ENCODE results near the gene FAM53B. TPM values are rescaled to one million over a fixed set of nuclear protein-coding genes. Genes with fewer than 3 reads are reported as not detected.

The FAM53B gene
- total RNA-seq, 2 donors from 2014 or later, result 16.6 to 21.8 TPM

GRCh38 chr10:124738441-124738840 lies 5.7 kb downstream of the FAM53B start:
- DNase-seq (ENCODE audit: low spot score) (no peak), ATAC-seq (no peak)
- Mint-ChIP-seq H3K4me1 (ENCODE audit: low read depth in 2 of 2) (peaks cover 77 to 82% of the 10 kb centered on the region in 2 donors), H3K36me3 (no peaks in the 10 kb centered on the region), H3K9me3 (no peaks in the 10 kb centered on the region), H3K27ac (peak overlapping the region; percentile 67 to 87), H3K4me3 (peak overlapping the region; percentile 32), H3K27me3 (no peaks in the 10 kb centered on the region)

DNA sequence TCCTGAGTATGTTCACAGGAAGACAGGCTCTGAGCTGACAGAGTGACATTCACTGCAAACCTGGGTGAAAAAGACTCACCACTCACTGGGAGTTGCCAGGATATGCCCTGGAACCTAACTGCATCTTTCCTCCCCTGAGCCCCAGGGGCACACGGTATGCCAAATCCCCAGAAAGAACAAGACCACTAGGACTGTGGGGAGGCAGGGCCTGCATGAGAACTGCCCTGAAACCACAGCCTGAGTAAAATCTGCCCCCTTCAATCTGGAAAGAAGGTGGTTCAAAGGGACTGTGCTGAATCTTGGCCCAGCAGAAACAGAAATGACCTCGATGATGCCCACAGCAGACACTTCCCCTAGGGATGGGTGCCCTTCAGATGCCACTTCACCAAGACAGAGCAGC lies 6.5 kb downstream of the FAM53B start:
- no peaks in the 10 kb centered on the region for H3K9me3 Mint-ChIP-seq
- no peaks in the 10 kb centered on the region for H3K27me3 Mint-ChIP-seq
- ATAC-seq (no peak), DNase-seq (ENCODE audit: low spot score) (no peak)
- H3K36me3 Mint-ChIP-seq, result peaks cover 4% of the 10 kb centered on the region
- no peak overlapping the region for H3K27ac Mint-ChIP-seq
- no peak overlapping the region for H3K4me3 Mint-ChIP-seq
- peaks cover 80 to 85% of the 10 kb centered on the region in 2 donors for H3K4me1 Mint-ChIP-seq (ENCODE audit: low read depth in 2 of 2)

GRCh38 chr10:124737221-124737620 lies 7.0 kb downstream of the FAM53B start:
- no peaks in the 10 kb centered on the region for H3K27me3 Mint-ChIP-seq
- peak overlapping the region in 1 of 2 donors; percentile 43 for H3K27ac Mint-ChIP-seq
- DNase-seq (ENCODE audit: low spot score) (no peak), ATAC-seq (no peak)
- H3K4me3 Mint-ChIP-seq, result no peak overlapping the region
- H3K4me1 Mint-ChIP-seq (ENCODE audit: low read depth in 2 of 2), result peaks cover 77 to 83% of the 10 kb centered on the region in 2 donors
- peaks cover 6% of the 10 kb centered on the region for H3K36me3 Mint-ChIP-seq
- H3K9me3 Mint-ChIP-seq, result no peaks in the 10 kb centered on the region

- no peaks in the 10 kb centered on the region for H3K27me3 Mint-ChIP-seq
- no peaks in the 10 kb centered on the region for H3K9me3 Mint-ChIP-seq
- ATAC-seq, result no peak
- H3K36me3 Mint-ChIP-seq, result peaks cover 6% of the 10 kb centered on the region
- peak; percentile 44 for DNase-seq (ENCODE audit: low spot score)
- no peak overlapping the region for H3K4me3 Mint-ChIP-seq
- H3K4me1 Mint-ChIP-seq (ENCODE audit: low read depth in 2 of 2), result peaks cover 79 to 83% of the 10 kb centered on the region in 2 donors
- H3K27ac Mint-ChIP-seq, result peak overlapping the region in 1 of 2 donors; percentile 43
Observed at GRCh38 chr10:124736491-124737136, 7.6 kb downstream of the FAM53B start.

DNA sequence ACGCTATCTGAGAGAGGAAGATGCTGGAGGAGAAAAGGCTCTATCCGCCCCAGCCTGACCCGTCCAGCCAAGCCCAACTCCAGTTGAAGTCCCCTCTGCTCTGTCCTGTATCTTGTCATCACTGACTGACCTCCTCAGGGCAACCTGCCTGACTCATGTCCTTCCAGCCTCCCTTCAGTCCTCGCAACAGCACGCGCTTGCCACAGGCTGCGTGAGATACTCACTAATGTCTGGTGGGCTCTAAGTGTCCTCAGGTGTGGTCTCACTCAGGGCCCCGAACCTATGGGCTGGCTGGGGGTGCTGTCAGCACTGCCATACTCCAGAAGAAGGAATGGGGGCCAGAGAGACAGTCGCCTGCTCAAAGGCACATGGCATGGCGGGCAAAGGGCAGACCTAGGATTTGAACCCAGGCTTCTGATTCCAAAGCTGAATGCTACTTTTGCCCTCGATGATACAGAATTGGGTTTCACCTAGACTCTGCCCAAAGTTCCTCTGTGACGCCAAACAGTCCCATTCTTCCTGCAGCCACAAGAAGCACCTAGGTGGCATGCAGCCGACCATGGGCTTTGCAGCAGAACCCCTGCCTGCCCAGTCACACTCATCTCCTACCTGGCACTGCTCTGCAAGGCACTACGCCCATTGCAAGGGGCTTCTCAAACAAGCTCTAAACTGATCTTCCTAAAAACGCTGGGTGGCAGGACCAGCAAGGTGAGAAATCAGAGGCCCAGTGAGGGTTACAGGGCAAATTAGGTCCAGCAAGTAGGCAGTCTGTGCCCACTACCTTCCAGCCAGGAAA lies 8.5 kb downstream of the FAM53B start:
- Mint-ChIP-seq H3K4me3 (peak overlapping the region; percentile 51), H3K36me3 (peaks cover 6% of the 10 kb centered on the region), H3K27me3 (no peaks in the 10 kb centered on the region), H3K27ac (peak overlapping the region in 1 of 2 donors; percentile 81), H3K9me3 (no peaks in the 10 kb centered on the region), H3K4me1 (ENCODE audit: low read depth in 2 of 2) (peaks cover 72 to 74% of the 10 kb centered on the region in 2 donors)
- ATAC-seq, result no peak
- DNase-seq (ENCODE audit: low spot score), result peak; percentile 13

- H3K4me3 Mint-ChIP-seq, result peak overlapping the region; percentile 64
- peaks cover 70 to 72% of the 10 kb centered on the region in 2 donors for H3K4me1 Mint-ChIP-seq (ENCODE audit: low read depth in 2 of 2)
- ATAC-seq (peak; percentile 58 to 78), DNase-seq (ENCODE audit: low spot score) (no peak)
- H3K36me3 Mint-ChIP-seq, result peaks cover 6% of the 10 kb centered on the region
- peak overlapping the region; percentile 81 for H3K27ac Mint-ChIP-seq
- no peaks in the 10 kb centered on the region for H3K9me3 Mint-ChIP-seq
- no peaks in the 10 kb centered on the region for H3K27me3 Mint-ChIP-seq
Observed at GRCh38 chr10:124734311-124735166, 9.6 kb downstream of the FAM53B start.

- H3K9me3 Mint-ChIP-seq, result no peaks in the 10 kb centered on the region
- H3K27ac Mint-ChIP-seq, result peak overlapping the region; percentile 81
- ATAC-seq (no peak), DNase-seq (ENCODE audit: low spot score) (no peak)
- no peaks in the 10 kb centered on the region for H3K27me3 Mint-ChIP-seq
- peaks cover 6% of the 10 kb centered on the region for H3K36me3 Mint-ChIP-seq
- peaks cover 71 to 72% of the 10 kb centered on the region in 2 donors for H3K4me1 Mint-ChIP-seq (ENCODE audit: low read depth in 2 of 2)
- peak overlapping the region; percentile 64 for H3K4me3 Mint-ChIP-seq
Observed at GRCh38 chr10:124733571-124734245, 10.5 kb downstream of the FAM53B start.

GRCh38 chr10:124732931-124733570 lies 11.1 kb downstream of the FAM53B start:
- peak in 1 of 2 donors; percentile 69 for ATAC-seq

GRCh38 chr10:124731551-124731950 lies 12.6 kb downstream of the FAM53B start:
- no peaks in the 10 kb centered on the region for H3K9me3 Mint-ChIP-seq
- peaks cover 6% of the 10 kb centered on the region for H3K36me3 Mint-ChIP-seq
- peak overlapping the region in 1 of 2 donors; percentile 69 for H3K27ac Mint-ChIP-seq
- ATAC-seq (no peak), DNase-seq (ENCODE audit: low spot score) (no peak)
- no peaks in the 10 kb centered on the region for H3K27me3 Mint-ChIP-seq
- H3K4me1 Mint-ChIP-seq (ENCODE audit: low read depth in 2 of 2), result peaks cover 66 to 75% of the 10 kb centered on the region in 2 donors
- no peak overlapping the region for H3K4me3 Mint-ChIP-seq

More at GRCh38 chr10:124732931-124733570, 11.1 kb downstream of the FAM53B start:
- H3K4me1 Mint-ChIP-seq (ENCODE audit: low read depth in 2 of 2), result peaks cover 73 to 74% of the 10 kb centered on the region in 2 donors
- H3K27me3 Mint-ChIP-seq, result no peaks in the 10 kb centered on the region
- H3K36me3 Mint-ChIP-seq, result peaks cover 6% of the 10 kb centered on the region
- H3K9me3 Mint-ChIP-seq, result no peaks in the 10 kb centered on the region
- H3K27ac Mint-ChIP-seq, result peak overlapping the region; percentile 81
- peak overlapping the region; percentile 64 for H3K4me3 Mint-ChIP-seq
- DNase-seq (ENCODE audit: low spot score), result no peak

GRCh38 chr10:124730790-124731189 lies 13.4 kb downstream of the FAM53B start:
- no peak for DNase-seq (ENCODE audit: low spot score)
- Mint-ChIP-seq H3K4me1 (ENCODE audit: low read depth in 2 of 2) (peaks cover 59 to 71% of the 10 kb centered on the region in 2 donors), H3K9me3 (no peaks in the 10 kb centered on the region), H3K36me3 (peaks cover 6% of the 10 kb centered on the region), H3K27me3 (no peaks in the 10 kb centered on the region), H3K4me3 (no peak overlapping the region), H3K27ac (peak overlapping the region in 1 of 2 donors; percentile 43)
- ATAC-seq, result no peak

- Mint-ChIP-seq H3K4me1 (ENCODE audit: low read depth in 2 of 2) (peaks cover 54 to 70% of the 10 kb centered on the region in 2 donors), H3K27me3 (no peaks in the 10 kb centered on the region), H3K4me3 (peak overlapping the region; percentile 53), H3K27ac (peak overlapping the region; percentile 82 to 83), H3K9me3 (no peaks in the 10 kb centered on the region), H3K36me3 (peaks cover 6% of the 10 kb centered on the region)
- DNase-seq (ENCODE audit: low spot score) (no peak), ATAC-seq (no peak)
Observed at GRCh38 chr10:124728830-124729661, 15.1 kb downstream of the FAM53B start.

Data from natural killer cell treated with Interleukin-12 subunit alpha and Interleukin-12 subunit beta and Interleukin-15 and Interleukin-18, amount 100 ng/mL, for 72 hours (primary cell).